ENCODE measurements around the gene PRPF8.

PRPF8 gene

GRCh38 chr17:1716076-1716911, 31.6 kb upstream of the PRPF8 start:
- in situ Hi-C loops (cut with MboI; ENCODE audit: low pct_unique_long_range_greater_than_20kb, low sequenced_read_pairs, unreplicated experiment): loop anchor here (25.0 kb wide), 1 partner anchor 321 kb away; the partner anchor contains the start of genes DPH1, OVCA2 and RTN4RL1
- peak; percentile 100 for DNase-seq (ENCODE audit: low spot score)
- TF ChIP-seq CTCF (IDR thresholded peaks at IDR 0.05; ENCODE audit: extremely low read depth, insufficient read depth, missing control alignments): peak; percentile 14

GRCh38 chr17:1715803-1716075, 31.1 kb upstream of the PRPF8 start:
- in situ Hi-C loops (cut with MboI; ENCODE audit: low pct_unique_long_range_greater_than_20kb, low sequenced_read_pairs, unreplicated experiment): loop anchor here (25.0 kb wide), 1 partner anchor 322 kb away; the partner anchor contains the start of genes DPH1, OVCA2 and RTN4RL1
- no peak for TF ChIP-seq CTCF (IDR thresholded peaks at IDR 0.05; ENCODE audit: extremely low read depth, insufficient read depth, missing control alignments)
- DNase-seq (ENCODE audit: low spot score): no peak

- DNase-seq (ENCODE audit: low spot score): no peak
- in situ Hi-C loops (cut with MboI; ENCODE audit: low pct_unique_long_range_greater_than_20kb, low sequenced_read_pairs, unreplicated experiment): loop anchor here (25.0 kb wide), 1 partner anchor 322 kb away; the partner anchor contains the start of genes DPH1, OVCA2 and RTN4RL1
- no peak for TF ChIP-seq CTCF (IDR thresholded peaks at IDR 0.05; ENCODE audit: extremely low read depth, insufficient read depth, missing control alignments)
Observed at GRCh38 chr17:1714980-1715802, 30.5 kb upstream of the PRPF8 start.

- no peak for DNase-seq (ENCODE audit: low spot score)
- in situ Hi-C loops (cut with MboI; ENCODE audit: low pct_unique_long_range_greater_than_20kb, low sequenced_read_pairs, unreplicated experiment): loop anchor here (25.0 kb wide), 1 partner anchor 323 kb away; the partner anchor contains the start of genes DPH1, OVCA2 and RTN4RL1
- no peak for TF ChIP-seq CTCF (IDR thresholded peaks at IDR 0.05; ENCODE audit: extremely low read depth, insufficient read depth, missing control alignments)
Observed at GRCh38 chr17:1714427-1714979, 29.8 kb upstream of the PRPF8 start.

GRCh38 chr17:1713878-1714426, 29.3 kb upstream of the PRPF8 start:
- in situ Hi-C loops (cut with MboI; ENCODE audit: low pct_unique_long_range_greater_than_20kb, low sequenced_read_pairs, unreplicated experiment): loop anchor here (25.0 kb wide), 1 partner anchor 323 kb away; the partner anchor contains the start of genes DPH1, OVCA2 and RTN4RL1
- no peak for DNase-seq (ENCODE audit: low spot score)
- peak; percentile 57 for TF ChIP-seq CTCF (IDR thresholded peaks at IDR 0.05; ENCODE audit: extremely low read depth, insufficient read depth, missing control alignments)

All from GM13977 (cell line).